ENCODE measurements around the gene CHCHD6.

DNA sequence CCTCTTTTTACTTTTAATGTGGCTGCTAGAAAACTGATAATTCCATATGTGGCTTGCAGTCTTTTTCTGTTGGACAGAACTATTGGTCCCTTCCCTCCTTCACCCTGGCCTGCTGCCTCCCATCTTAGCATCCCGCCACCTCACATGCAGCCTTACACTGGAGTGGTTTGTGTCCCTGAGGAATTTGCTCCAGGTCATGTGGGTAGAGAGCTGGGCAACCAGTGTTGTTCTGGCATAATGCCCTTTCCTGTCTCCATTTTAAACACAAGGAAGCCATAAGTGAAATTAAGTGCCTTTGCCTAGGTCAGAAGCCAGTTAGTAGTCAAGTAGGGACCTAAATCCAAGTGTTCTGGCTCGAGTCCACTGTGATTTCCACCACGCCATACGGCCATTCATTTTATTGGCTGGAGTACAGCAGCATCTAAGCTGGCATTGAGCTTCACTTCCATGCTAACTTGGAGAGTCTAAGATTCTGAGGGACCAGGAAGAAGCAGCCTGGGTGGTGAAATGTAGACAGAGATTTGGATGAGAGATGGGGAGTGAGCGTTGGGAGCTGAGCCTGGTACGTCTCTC lies 232.9 kb downstream of the CHCHD6 start:
- TF ChIP-seq, protein P1, sequence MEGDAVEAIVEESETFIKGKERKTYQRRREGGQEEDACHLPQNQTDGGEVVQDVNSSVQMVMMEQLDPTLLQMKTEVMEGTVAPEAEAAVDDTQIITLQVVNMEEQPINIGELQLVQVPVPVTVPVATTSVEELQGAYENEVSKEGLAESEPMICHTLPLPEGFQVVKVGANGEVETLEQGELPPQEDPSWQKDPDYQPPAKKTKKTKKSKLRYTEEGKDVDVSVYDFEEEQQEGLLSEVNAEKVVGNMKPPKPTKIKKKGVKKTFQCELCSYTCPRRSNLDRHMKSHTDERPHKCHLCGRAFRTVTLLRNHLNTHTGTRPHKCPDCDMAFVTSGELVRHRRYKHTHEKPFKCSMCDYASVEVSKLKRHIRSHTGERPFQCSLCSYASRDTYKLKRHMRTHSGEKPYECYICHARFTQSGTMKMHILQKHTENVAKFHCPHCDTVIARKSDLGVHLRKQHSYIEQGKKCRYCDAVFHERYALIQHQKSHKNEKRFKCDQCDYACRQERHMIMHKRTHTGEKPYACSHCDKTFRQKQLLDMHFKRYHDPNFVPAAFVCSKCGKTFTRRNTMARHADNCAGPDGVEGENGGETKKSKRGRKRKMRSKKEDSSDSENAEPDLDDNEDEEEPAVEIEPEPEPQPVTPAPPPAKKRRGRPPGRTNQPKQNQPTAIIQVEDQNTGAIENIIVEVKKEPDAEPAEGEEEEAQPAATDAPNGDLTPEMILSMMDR (IDR thresholded peaks at IDR 0.05) = no peak
- no peak for TF ChIP-seq POLR2A (IDR thresholded peaks at IDR 0.05)
